GM18907 (cell line): ENCODE results near the gene FANCI.
A peak's percentile ranks its signal among the peaks of the same experiment; 100 is the strongest.

Source experiments
- ATAC-seq: cut with Tn5 transposase; IDR thresholded peaks from one replicate; pipeline ENCODE4 v1.9.1; 2021; ENCODE audit warnings: mild to moderate bottlenecking, moderate library complexity; ENCODE audit not compliant: unreplicated experiment

The FANCI gene

DNA sequence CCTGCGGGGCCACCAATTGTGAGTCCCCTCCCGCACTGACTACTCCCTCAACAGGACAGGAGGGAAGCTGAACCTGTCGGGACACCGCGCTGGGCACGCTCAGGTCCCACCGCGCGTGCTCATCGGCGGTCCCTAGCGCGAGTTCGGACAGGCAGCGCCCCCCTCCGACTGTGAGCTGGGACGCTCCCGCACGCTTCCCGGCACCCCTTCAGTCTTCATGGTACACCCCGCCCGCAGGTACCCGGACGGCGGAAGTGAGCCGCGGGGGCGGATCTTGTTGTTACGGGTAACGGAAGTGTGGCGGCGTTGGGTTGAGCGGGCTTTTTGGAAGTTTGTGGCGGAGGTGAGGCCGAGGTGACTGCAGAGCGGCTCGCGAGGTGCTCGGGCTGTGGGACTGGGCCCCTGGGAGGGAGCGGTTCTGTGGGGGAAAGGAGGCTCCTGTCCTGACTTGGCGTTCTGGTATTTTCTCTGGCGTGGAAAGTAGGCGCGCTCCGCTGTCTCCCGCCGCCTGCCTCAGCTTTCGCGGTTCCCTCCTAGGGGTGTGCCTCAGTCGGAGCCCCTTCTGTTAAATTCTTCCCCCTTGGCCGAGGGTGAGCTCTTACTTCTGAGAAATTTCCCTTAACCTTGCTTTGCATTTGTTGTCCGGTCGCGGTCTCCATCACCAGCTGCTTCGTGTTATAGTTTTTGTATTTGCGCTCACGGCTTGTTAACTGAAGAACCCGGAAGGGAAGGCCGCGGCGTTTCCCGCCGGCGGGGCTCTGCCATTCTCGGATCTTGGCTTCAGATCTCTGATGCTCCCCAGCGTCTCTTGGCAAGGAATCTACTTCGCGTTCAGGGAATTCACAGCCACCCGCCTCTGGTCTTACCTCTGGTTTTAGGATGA, at the start of gene FANCI:
Gene FANCI (plus strand): TSS at position 289 of the 883 bp plus-strand sequence. CDS start 3,669 bp downstream, outside the sequence.
- peak; percentile 92 for ATAC-seq

DNA sequence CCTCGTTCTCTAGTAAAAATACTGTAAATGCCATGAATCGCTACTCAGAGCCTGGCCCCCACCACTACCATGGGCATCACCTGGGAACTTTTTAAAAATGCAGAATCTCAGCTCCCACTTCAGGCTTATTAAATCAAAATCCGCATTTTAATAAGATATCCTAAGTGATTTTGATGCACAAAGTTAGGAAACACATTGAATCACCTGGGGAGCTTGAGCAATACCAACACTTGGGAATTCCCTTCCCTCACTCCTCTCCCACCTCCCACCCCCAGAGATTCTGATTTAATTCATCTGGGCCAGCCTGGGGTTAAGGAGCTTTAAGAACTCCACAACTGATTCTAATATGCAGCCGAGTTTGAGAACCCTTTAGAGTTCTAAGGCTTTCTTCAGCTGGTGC, 49.2 kb upstream of the FANCI start:
- ATAC-seq, result no peak

DNA sequence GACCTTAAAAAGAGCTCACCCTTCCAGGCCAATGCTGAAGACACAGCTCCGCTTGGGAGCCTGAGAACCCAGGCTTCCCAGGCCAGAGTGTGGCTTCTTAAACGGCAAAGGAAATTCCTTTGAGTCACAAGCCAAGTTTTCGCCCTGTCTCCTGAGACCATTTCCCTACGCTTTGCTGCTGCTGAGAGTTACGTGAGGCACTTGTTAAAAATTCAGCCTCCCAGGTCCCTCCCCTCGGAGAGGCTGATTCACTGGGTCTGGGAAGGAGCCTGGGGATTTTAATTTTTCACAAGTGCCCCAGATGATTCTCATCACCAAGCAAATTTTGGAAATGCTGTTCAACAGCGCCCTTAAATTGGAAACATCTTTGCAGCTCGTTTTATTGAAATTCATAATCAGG, 47.9 kb upstream of the FANCI start:
- ATAC-seq, result no peak

DNA sequence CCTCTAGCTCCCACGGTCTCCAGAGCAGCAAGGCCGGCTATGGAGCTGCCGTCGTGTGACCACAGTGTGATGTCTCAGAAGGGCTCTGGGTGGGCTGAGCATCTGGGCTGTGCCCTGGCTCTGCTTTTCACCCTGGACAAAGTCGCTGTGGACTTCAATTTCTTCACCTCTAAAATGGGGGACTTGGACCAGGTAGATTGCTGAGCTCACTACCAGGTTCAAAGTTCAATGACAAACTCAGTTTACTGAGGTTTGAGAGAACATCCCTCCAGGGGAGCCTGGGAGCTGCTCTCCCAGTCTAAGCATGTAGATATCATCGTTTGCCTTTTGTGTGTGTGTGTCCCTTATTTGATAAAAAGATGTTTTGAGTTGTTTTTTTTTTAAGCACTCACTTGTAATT, 47.5 kb upstream of the FANCI start:
- ATAC-seq, result no peak

DNA sequence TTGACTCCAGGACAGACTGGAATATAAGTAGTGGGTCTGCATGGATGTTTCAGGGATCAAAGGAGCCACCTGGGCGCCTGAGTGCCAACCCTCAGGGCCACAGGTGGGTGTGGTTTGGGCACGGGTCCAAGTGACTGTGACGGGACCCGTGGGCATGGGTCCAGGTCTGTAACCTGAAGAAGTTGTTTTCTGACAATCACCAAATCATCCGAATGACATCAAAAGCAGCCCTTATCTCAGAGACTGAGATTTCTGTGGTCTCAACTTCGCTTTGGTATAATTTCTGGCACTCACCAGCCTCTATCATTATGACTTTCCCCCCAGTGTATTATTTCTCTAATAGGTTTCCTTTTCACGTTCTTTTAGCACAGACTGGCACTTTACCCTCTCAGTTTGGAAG, 46.8 kb upstream of the FANCI start:
- no peak for ATAC-seq

DNA sequence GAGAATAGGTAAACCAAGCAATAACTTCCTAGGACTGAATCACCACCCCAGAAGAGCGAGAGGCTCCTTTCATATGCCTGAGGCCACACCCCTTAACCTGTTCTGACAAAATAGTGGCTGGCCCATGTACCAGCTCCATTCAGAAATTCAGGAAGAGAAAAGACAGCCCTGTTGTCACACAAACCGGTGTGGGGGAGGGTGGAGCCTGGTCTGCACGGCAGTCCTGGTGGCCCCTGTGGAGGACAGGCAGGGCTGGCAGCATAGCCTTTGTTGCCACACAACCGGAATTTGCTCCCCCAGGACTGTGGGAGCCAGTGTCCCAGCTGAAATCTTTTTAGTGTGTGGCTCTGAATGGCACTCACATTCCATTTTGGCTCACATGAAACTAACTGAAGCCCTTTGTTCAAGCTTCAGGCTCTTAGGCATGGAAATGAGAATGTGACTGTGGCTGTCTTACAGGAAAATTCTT, 46.2 kb upstream of the FANCI start:
- ATAC-seq, result no peak

DNA sequence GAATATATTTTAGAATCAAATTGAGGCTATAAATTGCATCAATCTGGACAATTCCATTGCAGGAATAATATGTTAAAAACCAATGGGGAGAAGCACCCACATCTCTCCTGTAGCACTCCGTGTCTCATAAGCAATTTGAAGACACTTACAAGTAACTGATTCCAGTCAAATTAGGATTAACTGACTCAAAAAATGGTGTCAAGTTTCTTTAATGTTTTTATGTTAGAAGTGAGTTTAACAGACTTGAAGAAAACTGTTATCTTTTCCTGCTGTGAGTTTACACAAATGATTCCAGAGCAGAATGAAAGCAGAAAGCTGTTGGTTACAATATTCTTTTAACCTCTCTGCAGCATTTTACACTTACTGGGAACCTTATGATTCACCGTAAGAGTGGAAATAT, 45.6 kb upstream of the FANCI start:
- no peak for ATAC-seq

DNA sequence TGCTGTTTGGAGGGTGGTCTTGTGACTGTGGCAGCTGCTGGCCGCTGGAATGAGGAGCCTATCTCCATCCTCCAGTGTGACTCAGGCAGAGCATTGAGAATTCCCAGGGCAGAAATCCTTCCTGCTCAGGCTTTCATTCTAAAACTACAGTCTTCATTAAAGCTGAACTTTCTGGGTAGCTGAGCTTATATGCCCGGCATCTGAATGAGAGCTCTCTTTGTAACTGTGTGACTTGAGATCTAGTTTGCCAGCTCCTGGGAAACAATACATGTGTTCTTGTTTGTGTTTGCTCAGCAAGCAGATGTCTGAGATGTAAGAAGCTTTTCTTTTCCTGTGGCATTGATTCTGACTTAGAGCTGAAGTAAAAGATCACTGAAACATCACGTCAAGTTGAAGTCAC, 44.8 kb upstream of the FANCI start:
- no peak for ATAC-seq

DNA sequence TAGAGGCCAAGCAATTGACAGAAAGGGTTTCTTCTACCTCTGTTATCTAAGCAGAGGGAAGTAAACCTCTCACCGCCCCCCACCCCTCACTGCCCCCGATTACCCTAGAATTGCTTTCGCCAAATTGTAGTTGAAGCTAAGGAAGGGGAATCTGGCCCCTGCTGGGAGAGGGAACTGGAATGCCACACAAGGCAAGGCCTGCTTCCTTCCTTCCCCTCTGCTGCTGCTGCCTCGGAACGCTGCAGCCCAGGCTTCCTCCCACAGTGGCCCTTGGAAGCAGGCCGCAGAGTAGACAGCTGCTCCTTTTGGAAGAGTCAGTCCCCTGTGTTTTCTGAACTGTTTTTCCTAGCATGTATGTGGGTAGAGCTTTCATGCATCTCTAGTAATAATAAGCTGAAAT, 44.0 kb upstream of the FANCI start:
- no peak for ATAC-seq

DNA sequence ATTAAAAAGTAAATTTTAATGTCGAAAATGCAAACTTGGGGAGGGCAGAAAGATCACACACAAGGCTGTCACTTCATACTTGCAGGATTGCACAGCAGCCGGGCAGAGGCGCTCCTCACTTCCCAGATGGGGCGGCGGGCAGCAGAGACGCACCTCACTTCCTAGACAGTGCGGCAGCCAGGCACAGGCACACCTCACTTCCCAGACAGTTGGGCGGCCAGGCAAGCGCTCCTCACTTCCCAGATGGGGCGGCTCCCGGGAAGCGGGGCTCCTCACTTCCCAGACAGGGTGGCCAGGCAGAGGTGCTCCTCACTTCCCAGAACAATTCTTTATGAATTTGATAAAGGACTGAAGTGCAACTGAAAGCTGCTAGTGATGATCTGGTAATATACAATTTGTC, 43.6 kb upstream of the FANCI start:
- no peak for ATAC-seq

DNA sequence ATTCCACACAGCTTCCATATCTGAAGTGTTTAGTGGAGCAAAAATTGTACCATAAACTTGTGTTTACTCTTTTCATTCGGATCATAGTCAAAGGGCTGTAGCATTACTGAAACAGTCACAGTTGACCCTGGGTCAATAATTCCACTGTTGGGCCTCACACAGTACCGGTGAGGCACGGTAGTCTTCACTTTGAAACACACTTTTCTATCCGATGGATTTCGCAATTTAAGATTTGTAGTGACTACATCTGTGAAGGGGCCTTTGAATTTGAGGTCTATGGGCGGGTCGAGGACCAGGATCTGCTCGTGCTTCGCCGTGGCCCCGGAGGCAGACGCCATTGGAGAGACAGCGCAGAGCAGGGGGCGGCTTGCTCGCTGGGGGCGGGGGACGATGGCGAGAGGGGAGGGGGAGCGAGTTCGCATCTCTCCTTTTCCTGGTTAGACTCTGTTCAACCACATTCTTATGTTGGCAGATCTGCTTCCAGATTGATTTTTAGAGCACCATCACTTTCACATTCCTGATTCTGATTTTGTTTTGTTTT, 42.2 kb upstream of the FANCI start:
- no peak for ATAC-seq

DNA sequence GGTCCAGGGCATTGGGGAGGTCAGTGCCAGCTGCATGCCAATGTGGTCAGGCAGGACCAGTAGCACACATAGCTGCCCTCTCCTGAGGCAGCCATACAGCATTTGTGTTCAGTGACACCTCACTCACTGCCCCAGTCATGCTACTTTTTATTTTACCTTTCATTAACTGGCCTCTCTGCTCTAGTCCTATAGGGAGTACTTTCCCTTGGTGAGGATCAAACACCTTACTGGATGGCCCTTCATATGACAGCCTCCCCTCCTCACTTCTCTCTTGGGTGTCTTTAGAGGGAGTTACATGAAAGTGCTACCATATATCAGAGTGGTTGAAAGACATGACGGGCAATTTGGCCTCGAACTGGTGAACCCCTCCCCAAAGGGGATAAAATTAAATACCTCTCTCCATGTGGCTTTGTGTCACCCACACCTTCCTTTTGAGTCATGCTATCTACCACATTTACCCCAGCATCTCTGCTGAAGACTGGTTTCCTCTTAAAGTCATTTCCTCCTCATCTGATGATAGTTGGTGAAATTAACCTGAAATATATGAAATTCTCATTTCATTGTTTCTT, 40.0 kb upstream of the FANCI start:
- ATAC-seq, result no peak

DNA sequence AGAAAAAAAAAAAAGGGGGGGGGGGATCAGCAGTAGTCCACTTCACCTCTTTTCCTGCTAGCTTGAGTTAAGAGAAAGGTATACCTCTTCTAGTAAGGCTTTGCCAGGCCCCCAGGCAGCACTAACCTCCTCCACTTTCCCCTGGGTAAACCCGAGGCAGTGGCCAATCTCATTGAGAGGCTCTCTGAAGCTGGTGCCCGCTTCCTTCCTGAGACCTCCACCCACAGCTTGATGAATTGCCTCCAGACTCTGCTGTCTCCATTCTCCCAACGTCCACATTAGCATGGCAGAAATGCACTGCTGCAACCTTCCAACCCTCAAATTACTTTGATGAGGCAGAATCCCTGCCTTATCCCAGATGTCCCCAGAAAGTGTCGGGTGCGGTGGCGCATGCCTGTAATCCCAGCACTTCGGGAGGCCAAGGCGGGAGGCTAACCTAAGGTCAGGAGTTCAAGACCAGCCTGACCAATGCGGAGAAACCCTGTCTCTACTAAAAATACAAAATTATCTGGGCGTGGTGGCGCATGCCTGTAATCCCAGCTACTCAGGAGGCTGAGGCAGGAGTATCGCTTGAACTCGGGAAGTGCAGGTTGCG, 37.7 kb upstream of the FANCI start:
- no peak for ATAC-seq

DNA sequence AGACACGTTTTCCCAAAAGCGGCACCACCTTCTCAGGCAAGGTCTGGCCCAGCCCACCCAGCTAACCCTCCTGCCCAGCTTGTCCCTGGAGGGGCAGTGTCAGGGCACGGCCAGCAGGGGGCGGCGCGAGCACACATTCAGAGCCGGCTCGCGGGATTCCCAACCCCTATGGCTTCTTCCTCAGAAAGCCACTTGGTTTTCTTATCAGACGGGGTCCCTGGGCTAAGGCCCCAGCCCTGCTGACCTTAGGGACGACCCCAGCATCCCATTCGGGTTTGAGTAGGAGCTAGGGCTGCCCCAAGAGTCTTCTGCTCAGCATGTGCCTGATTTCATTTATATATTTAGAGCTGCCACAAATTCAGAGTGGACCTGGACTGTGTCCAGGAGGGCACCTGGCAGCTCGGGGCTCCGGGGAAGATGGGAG, 36.9 kb upstream of the FANCI start:
- ATAC-seq, result peak; percentile 77

DNA sequence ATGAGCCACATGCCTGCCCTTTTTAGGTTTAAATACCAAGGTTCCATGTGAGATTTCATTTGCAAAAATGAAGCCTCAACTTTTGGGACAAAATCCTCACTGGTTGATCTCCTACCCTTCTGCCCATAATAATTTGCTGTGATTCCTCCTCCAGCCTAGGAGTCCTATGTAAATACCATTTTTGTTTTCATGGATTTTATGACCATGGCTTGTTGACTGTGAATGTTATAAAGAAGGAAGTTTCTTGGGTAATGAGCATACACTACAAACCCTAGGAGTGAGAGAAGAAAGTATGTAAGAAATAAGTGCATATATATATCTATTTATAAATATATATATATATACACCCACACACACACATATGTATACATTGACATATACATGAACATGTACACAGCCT, 35.5 kb upstream of the FANCI start:
- no peak for ATAC-seq

DNA sequence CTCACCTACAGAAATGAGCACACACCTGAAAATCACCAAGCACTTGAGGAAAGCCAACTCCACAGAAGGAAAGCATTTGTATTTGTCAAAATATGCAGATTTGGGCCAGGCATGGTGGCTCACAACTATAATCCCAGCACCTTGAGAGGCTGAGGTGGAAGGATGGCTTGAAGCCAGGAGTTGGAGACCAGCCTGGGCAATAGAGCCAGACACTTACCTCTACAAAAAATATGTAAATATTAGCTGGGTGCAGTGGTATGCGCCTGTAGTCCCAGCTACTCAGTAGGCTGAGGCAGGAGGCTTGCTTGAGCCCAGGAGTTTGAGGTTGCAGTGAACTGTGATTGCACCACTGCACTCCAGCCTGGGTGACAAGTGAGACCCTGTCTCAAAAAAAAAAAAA, 34.7 kb upstream of the FANCI start:
- ATAC-seq, result no peak

DNA sequence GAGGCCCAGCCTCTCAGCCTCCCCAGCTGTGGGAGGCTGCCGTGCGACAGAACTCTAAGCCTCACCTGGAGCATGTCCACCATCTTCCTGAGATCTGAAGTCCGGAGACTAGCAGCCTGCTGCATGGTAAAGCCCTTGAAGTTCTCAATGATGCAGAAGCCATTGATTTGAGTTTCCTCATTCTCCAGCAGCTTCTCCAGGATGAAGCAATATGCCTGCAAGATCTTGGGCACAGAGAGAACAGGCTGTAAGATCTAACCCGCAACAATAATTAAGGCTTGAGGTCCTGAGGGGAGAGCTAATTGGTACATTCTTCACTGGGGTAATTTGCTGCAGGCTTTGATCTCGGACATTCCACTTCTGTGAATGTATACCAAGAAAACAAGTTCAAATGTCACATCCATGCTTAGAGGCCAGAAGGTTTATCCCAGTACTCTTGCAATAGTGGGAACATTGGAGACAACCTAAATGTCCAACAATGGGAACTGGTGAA, 32.1 kb upstream of the FANCI start:
- no peak for ATAC-seq

DNA sequence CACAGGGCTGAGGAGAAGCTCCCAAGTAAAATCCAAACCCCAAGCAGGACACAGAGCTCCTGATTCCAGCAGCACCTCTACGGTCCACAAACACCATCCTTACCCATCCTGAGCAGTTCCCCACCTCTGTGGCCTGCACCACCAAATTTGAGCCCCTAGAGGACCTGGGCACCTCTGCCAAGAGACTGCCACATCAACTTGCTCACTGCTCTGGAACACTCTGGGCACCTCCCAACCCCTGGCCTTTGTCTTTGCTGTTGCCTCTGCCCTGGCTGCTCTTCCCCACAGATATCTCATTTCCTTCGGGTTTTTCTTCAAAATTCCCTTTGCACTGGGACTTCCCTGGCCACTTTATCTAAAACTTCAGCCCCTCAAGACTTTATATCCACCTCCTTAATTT, 28.2 kb upstream of the FANCI start:
- ATAC-seq, result no peak

DNA sequence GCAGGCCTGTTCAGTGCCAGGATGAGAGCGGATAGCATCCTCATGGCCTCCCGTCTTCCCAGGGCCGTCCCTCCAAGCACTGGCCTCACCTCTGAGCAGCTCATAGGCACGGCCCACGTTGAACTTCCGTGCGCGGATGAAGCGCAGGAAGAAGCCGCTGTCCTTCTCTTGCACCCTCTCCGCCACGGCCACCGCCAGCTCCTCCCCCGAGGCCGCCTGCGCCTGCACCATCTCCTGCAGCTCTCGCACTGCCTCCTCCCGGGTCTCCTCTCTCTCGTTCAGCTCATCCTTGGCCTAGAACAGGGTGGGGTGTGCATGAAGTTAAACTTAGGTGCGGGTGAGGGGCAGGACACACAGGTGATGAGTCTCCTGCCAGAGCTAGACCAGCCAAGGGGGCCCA, 26.7 kb upstream of the FANCI start:
- ATAC-seq, result no peak

DNA sequence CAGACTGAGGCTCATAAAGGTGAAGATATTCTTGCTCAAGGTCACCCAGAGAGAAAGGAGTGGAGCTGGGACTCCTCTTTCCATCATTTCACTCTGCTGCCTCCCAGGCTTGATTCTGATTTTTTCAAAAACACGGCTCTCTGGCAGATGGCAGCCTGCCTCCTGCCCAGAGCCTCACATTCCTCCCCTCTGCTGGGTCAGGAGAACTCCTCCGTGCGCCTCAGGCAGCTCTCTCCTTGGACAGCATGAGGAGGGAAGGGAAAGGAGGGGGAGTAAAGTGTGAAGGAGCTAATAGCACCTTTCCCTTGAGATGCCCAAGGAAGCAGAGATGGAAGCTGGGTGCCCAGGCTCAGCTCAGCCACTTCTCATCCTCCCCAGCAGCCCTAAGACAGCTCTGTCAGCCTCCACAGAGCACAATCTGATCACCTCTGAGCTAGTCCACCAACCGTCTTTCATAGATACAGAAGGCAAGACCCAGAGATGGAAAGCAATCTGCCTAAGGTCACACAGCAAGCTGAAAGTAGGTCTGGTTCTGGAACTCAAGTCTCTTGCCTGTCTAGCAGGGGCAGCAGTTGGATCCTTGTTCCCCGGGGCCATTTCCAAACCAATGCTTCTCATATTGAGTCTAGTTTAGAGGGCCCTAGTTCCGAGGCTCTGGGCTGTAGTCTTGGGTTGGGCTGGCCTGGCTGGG, 25.9 kb upstream of the FANCI start:
- ATAC-seq, result no peak

DNA sequence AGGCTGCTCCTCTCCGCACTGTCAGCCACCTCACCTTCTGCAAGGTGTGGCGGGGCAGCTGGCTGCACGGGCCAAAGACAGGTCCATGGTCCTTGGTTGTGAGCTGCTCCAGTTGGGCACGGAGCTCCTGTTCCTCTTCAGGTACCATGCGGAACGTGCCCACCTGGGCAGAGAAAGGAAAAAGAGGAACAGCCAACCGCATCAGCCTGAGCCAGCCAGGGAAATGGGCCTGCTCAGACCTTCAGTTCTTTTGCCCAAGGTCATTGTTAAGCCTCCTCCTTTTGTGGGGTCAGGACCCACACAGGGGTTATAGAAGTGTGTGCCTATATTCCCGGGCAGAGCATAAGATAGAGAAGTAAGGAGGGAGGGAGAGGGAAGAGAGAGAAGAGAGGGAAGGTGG, 25.2 kb upstream of the FANCI start:
- ATAC-seq, result no peak
